B cell (primary cell): ENCODE results near the gene NBEAL2. TPM values are rescaled to one million over a fixed set of nuclear protein-coding genes. Genes with fewer than 3 reads are reported as not detected.

Source experiments
- ATAC-seq: fragments of 200-7000 bp; cut with Tn5 transposase; one replicate; pipeline ENCODE4 v1.10.0; 2021; ENCODE audit warnings: low read depth, mild to moderate bottlenecking, moderate number of reproducible peaks, moderate library complexity
- CTCF ChIA-PET: fragments of 350-600 bp; sonication (Branson Sonifier 250); formaldehyde crosslinking; loops from one replicate; lab custom pipeline; 2021; ENCODE audit warnings: antibody characterized with exemption, inconsistent platforms; lab: Charles Lee
- POLR2A ChIA-PET: fragments of 350-600 bp; sonication (Branson Sonifier 250); formaldehyde crosslinking; loops from one replicate; lab custom pipeline; 2021; ENCODE audit warnings: antibody characterized with exemption; lab: Charles Lee
- DNase-seq: peaks from one replicate; pipeline ENCODE4 v3.0.0; 2013
- H2AFZ ChIP-seq: 2 replicates; pipeline ENCODE4 v1.6.1; 2012; ENCODE audit warnings: mild to moderate bottlenecking, low read depth, low read length; ENCODE audit not compliant: insufficient read depth, poor library complexity, severe bottlenecking
- H3K27ac ChIP-seq, 2 donors: 1 replicate in 1 of 2; 2 replicates in 1 of 2; pipeline ENCODE4 v1.5.1; 2012 to 2013; ENCODE audit warnings: low read length in 2 of 2, mild to moderate bottlenecking in 2 of 2, moderate library complexity in 1 of 2
- H3K27me3 ChIP-seq, 4 experiments: fragments of 200-600 bp in 1 of 4; sonication (generic) in 1 of 4; replicated peaks in 1 of 4; 1 replicate in 2 of 4; 2 replicates in 2 of 4; pipeline versions ENCODE4 v1.6.1 to v1.7.0; 2013 to 2016; ENCODE audit warnings: low read length in 3 of 4, mild to moderate bottlenecking in 2 of 4, mixed read lengths in 1 of 4, moderate library complexity in 1 of 4; ENCODE audit not compliant: insufficient read depth in 4 of 4, control insufficient read depth in 3 of 4; ENCODE audit errors: control extremely low read depth in 1 of 4
- H3K36me3 ChIP-seq, 2 experiments: replicated peaks in 1 of 2; 1 replicate in 1 of 2; 2 replicates in 1 of 2; pipeline versions ENCODE4 v1.6.1 to v1.7.1; 2013; ENCODE audit warnings: low read length in 1 of 2; ENCODE audit not compliant: insufficient read depth in 2 of 2, control insufficient read depth in 1 of 2; ENCODE audit errors: control extremely low read depth in 1 of 2, extremely low read depth in 1 of 2
- H3K4me1 ChIP-seq, 2 donors: fragments of 200-600 bp in 1 of 2; sonication (generic) in 1 of 2; 1 replicate in 1 of 2; 2 replicates in 1 of 2; pipeline versions ENCODE4 v1.5.1 to v1.6.1; 2013 to 2017; ENCODE audit warnings: low read length in 2 of 2; ENCODE audit not compliant: control insufficient read depth in 2 of 2, insufficient read depth in 2 of 2
- H3K4me2 ChIP-seq: replicated peaks from 2 replicates; pipeline ENCODE3; 2012; ENCODE audit warnings: mild to moderate bottlenecking, low read depth, low read length; ENCODE audit not compliant: poor library complexity, severe bottlenecking
- H3K4me3 ChIP-seq, 5 experiments: fragments of 200-600 bp in 1 of 5; sonication (generic) in 1 of 5; 1 replicate in 3 of 5; 2 replicates in 2 of 5; pipeline versions ENCODE4 v1.5.1 to v1.7.0; 2011 to 2016; ENCODE audit warnings: low read length in 4 of 5, mild to moderate bottlenecking in 4 of 5, low read depth in 2 of 5, control low read depth in 1 of 5, moderate library complexity in 1 of 5; ENCODE audit not compliant: insufficient read depth in 1 of 5; ENCODE audit errors: control extremely low read depth in 1 of 5, extremely low read depth in 1 of 5
- H3K79me2 ChIP-seq: fragments of 200-600 bp; sonication (generic); one replicate; pipeline ENCODE4 v1.6.0; 2016; ENCODE audit warnings: low read length; ENCODE audit not compliant: control insufficient read depth, insufficient read depth
- H3K9ac ChIP-seq: fragments of 200-600 bp; sonication (generic); 2 replicates; pipeline ENCODE4 v1.6.1; 2017; ENCODE audit warnings: mild to moderate bottlenecking, low read length, moderate library complexity
- H3K9me3 ChIP-seq, 3 donors: one replicate each; pipeline versions ENCODE4 v1.6.1 to v1.7.1; 2013; ENCODE audit warnings: low read length in 2 of 3; ENCODE audit not compliant: control insufficient read depth in 2 of 3, insufficient read depth in 1 of 3; ENCODE audit errors: control extremely low read depth in 1 of 3
- H4K20me1 ChIP-seq: 2 replicates; pipeline ENCODE4 v1.6.0; 2012; ENCODE audit warnings: mild to moderate bottlenecking, low read length; ENCODE audit not compliant: insufficient read depth, control insufficient read depth, poor library complexity, severe bottlenecking
- H3K27ac Mint-ChIP-seq: one replicate; pipeline ENCODE4 v1.8.0; 2021; ENCODE audit warnings: mixed read lengths
- H3K27me3 Mint-ChIP-seq: one replicate; pipeline ENCODE4 v1.8.0; 2021; ENCODE audit warnings: mixed read lengths
- H3K4me1 Mint-ChIP-seq: one replicate; pipeline ENCODE4 v1.8.0; 2021; ENCODE audit warnings: mixed read lengths
- H3K4me3 Mint-ChIP-seq: one replicate; pipeline ENCODE4 v1.8.0; 2021; ENCODE audit warnings: mixed read lengths
- H3K9me3 Mint-ChIP-seq: one replicate; pipeline ENCODE4 v1.8.0; 2022; ENCODE audit warnings: mixed read lengths; ENCODE audit not compliant: insufficient read depth
- CTCF ChIP-seq: fragments of 200-600 bp; IDR thresholded peaks from one replicate; pipeline ENCODE4 v1.8.0; 2022; ENCODE audit warnings: antibody characterized with exemption, mild to moderate bottlenecking
- EZH2 ChIP-seq: IDR thresholded peaks from 2 replicates; pipeline ENCODE4 v1.6.1; 2012; ENCODE audit warnings: borderline replicate concordance, low read depth, mild to moderate bottlenecking, moderate library complexity, low read length; ENCODE audit not compliant: insufficient read depth, poor library complexity, severe bottlenecking
- WGBS: methylation state at CpG from one replicate; pipeline ENCODE4 v1.1.5; 2013; ENCODE audit warnings: missing lambda C conversion rate; ENCODE audit not compliant: insufficient coverage; 5-methylcytosine and 5-hydroxymethylcytosine counted together
- intact Hi-C: fragments of 100-400 bp; cut with micrococcal nuclease; formaldehyde crosslinking; loops from one replicate; pipeline ENCODE4 v1.10.0; 2022
- polyA plus RNA-seq: library from polyadenylated mRNA; depleted of rRNA; stranded (reverse); fragments of >200 nt; gene quantifications from 2 replicates; pipeline ENCODE4 v1.2.3, GENCODE V29; 2012
- total RNA-seq, 2 donors: library from RNA; stranded (reverse); fragments of 120-200 nt in 1 of 2; gene quantifications; 1 replicate in 1 of 2; 2 replicates in 1 of 2; pipeline versions ENCODE4 v1.2.3 to v1.2.4, GENCODE V29; 2013 to 2022

The NBEAL2 gene
- total and polyA plus RNA-seq, 2 donors (not counting 1 experiment from before 2014, with no cell fraction given) = 63.8 to 155 TPM

DNA sequence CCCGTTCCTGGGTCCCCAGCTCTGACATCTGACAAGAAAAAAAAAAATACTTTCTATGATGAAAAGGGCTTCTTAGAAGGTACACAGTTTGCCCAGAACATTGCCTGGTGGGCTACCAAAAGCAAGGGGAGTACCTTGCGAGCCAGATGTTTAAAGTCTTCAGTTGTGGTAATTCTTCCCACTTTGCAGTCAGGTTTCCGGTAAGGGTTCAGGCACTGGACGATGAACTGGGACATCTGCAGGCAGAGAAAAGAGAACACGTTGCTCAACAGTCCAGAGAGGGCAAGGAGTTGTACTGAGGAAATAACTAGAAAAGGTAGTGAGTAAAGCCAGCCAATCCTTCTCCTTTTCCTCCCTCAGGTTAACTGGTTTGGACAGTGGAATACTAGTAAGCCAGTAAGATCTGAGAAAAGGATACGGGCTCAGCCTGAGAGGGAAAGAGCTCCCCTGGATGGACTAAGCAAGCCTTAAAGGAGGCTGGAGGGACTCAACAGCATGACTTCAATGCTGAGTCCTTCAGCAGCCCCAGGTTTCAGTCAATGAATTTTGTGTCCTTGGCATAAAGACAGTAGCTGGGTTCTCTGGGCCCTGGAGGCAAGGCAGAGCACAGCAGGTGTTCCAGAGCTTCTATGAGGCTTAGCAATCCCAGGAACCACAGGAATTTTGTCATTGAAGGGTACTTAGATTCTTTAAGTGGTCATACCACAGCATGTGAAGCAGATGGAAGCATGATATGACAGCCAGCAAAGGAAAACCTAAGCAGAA lies 38.2 kb downstream of the NBEAL2 start:
- Histone ChIP-seq H3K4me3 (no peak overlapping the region), H3K4me1 (peaks cover 23 to 27% of the 10 kb centered on the region in 2 donors), H3K9ac (peak overlapping the region; percentile 20), H3K9me3 (no peaks in the 10 kb centered on the region), H3K36me3 (peaks cover 0 to 61% of the 10 kb centered on the region in 2 experiments), H3K27ac (peak overlapping the region; percentile 32 to 79), H2AFZ (no peak overlapping the region), H3K27me3 (no peaks in the 10 kb centered on the region), H4K20me1 (peaks cover 43% of the 10 kb centered on the region), H3K79me2 (peaks cover 23% of the 10 kb centered on the region), H3K4me2 (peak overlapping the region; percentile 35)
- WGBS = 10% methylated on average over 4 of the region's 6 CpGs
- ATAC-seq (no peak), DNase-seq (no peak)
- Mint-ChIP-seq H3K9me3 (no peaks in the 10 kb centered on the region), H3K4me3 (peak overlapping the region; percentile 26), H3K4me1 (peaks cover 41% of the 10 kb centered on the region), H3K27me3 (no peaks in the 10 kb centered on the region), H3K27ac (peak overlapping the region; percentile 86)
- ChIA-PET CTCF (interaction anchor here (0.8 to 2.4 kb wide), 6 partner anchors 10 to 307 kb away, joined by 3 to 5 read pairs (median 4); partner anchors contain the start of gene NBEAL2), POLR2A (interaction anchor here (0.6 to 0.7 kb wide), 3 partner anchors 30 to 59 kb away, joined by 3 read pairs; no protein-coding TSS in a partner anchor)
- intact Hi-C loops = loop anchor here (1.0 kb wide), 2 partner anchors 8 to 19 kb away; no protein-coding TSS in a partner anchor
- no peak for TF ChIP-seq CTCF
- no peak for TF ChIP-seq EZH2

DNA sequence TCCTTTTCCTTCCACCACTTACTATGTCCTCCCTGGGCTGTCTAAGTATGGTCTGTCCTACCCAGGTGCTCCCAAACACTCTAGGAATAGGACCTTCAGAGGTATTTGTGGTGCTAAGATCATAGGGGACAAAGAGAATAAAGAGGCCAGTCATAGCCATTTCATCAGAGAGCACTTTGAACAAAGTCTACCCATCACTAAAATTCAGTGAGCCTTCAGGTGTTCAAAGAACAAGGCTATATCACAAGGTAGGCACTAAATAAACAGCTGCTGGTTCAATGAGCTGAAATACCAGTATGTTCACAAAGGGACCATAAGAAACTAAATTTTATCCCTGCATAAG lies 38.8 kb downstream of the NBEAL2 start:
- peak overlapping the region; percentile 46 for H3K27ac Mint-ChIP-seq
- CTCF ChIA-PET = interaction anchor here (1.3 to 2.4 kb wide), 3 partner anchors 10 to 306 kb away, joined by 4 to 5 read pairs (median 4); partner anchors contain the start of gene NBEAL2
- H3K27ac ChIP-seq = peak overlapping the region; percentile 32 to 79

More for the DNA sequence above, 38.8 kb downstream of the NBEAL2 start:
- Histone ChIP-seq H3K9me3 (no peaks in the 10 kb centered on the region), H3K4me1 (peaks cover 23 to 27% of the 10 kb centered on the region in 2 donors), H3K79me2 (peaks cover 28% of the 10 kb centered on the region), H3K9ac (peak overlapping the region; percentile 20), H4K20me1 (peaks cover 48% of the 10 kb centered on the region), H3K4me3 (no peak overlapping the region), H3K27me3 (no peaks in the 10 kb centered on the region), H3K36me3 (peaks cover 0 to 61% of the 10 kb centered on the region in 2 experiments), H2AFZ (no peak overlapping the region), H3K4me2 (no peak overlapping the region)
- Mint-ChIP-seq H3K4me3 (no peak overlapping the region), H3K4me1 (peaks cover 41% of the 10 kb centered on the region), H3K9me3 (no peaks in the 10 kb centered on the region), H3K27me3 (no peaks in the 10 kb centered on the region)
- TF ChIP-seq CTCF (no peak), EZH2 (no peak)
- DNase-seq (no peak), ATAC-seq (no peak)
- intact Hi-C loops = no loop called here
- POLR2A ChIA-PET = interaction anchor here (0.6 kb wide), 1 partner anchor 33 kb away, joined by 3 read pairs; no protein-coding TSS in a partner anchor
